Mucosa of rectum (tissue), 2 donors: Measurements from ENCODE around the gene SLC30A3.

Experiments
- H3K27ac ChIP-seq, 2 donors: one replicate each; pipeline ENCODE4 v1.7.0; 2013; ENCODE audit warnings: inconsistent platforms in 2 of 2, low read depth in 2 of 2, low read length in 2 of 2
- H3K27me3 ChIP-seq, 2 donors: one replicate each; pipeline ENCODE4 v1.7.0; 2013; ENCODE audit warnings: low read length in 2 of 2; ENCODE audit not compliant: control insufficient read depth in 2 of 2, insufficient read depth in 2 of 2
- H3K36me3 ChIP-seq, 2 donors: one replicate each; pipeline ENCODE4 v1.7.0; 2013; ENCODE audit warnings: low read length in 2 of 2; ENCODE audit not compliant: control insufficient read depth in 2 of 2, insufficient read depth in 2 of 2
- H3K4me1 ChIP-seq, 2 donors: one replicate each; pipeline ENCODE4 v1.7.0; 2013; ENCODE audit warnings: low read length in 2 of 2, mild to moderate bottlenecking in 1 of 2; ENCODE audit not compliant: control insufficient read depth in 2 of 2, insufficient read depth in 2 of 2
- H3K4me3 ChIP-seq, 2 donors: one replicate each; pipeline ENCODE4 v1.7.0; 2013; ENCODE audit warnings: low read length in 2 of 2
- H3K9ac ChIP-seq, 2 donors: one replicate each; pipeline ENCODE4 v1.7.0; 2013; ENCODE audit warnings: low read length in 2 of 2, low read depth in 1 of 2, mild to moderate bottlenecking in 1 of 2
- H3K9me3 ChIP-seq, 2 donors: one replicate each; pipeline ENCODE4 v1.7.0; 2013; ENCODE audit warnings: low read length in 2 of 2; ENCODE audit not compliant: control insufficient read depth in 2 of 2
- donor health status: healthy.
- donor health status: Normal muscosa, but diverticular disease.

SLC30A3 gene, protein sequence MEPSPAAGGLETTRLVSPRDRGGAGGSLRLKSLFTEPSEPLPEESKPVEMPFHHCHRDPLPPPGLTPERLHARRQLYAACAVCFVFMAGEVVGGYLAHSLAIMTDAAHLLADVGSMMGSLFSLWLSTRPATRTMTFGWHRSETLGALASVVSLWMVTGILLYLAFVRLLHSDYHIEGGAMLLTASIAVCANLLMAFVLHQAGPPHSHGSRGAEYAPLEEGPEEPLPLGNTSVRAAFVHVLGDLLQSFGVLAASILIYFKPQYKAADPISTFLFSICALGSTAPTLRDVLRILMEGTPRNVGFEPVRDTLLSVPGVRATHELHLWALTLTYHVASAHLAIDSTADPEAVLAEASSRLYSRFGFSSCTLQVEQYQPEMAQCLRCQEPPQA

DNA sequence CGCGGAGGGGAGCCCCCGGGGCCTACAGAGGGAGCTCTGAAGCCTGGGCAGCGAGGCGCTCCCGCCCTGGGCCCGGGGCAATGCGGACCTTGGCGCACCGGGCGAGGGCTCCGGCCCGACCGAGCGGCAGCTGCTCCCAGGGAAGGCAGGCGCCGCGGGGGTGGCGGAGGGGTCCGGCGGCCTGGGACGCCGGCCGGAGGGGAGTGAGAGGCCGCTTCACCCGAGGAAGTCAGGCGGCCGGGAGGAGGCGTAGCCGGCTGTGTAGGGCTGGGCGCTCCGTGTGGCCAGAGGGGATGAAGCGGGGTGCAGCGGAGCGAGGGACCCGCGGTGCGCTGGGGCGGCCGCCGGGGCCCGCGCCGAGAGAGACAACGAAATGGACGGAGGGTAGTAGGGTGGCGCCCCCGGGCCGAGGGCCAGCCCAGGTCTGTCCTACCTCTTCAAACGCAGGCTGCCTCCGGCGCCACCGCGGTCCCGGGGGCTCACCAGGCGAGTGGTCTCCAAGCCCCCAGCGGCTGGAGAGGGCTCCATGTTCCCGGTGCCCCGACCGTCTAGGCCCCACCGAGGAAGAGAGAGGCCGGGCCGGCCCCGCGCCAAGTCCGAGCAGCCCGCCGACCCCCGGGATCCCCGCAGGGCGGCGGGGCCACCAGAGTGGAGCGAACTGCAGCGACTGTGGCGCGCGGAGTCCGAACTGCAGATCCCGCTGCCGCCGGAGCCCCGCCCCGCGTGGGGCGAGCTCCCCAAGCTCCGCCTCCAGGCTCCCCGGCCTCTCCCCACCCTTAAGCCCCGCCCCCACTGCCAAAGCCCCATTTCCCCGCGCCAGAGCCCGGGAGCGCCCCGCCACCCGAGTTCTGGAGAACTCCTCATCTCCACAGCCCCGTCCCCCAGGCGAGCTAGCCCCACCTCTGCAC lies at the start of gene SLC30A3:
TSS of gene SLC30A3 (minus strand) at position 669 of the 908 bp plus-strand sequence. CDS start at position 528, 141 bp downstream.
- Histone ChIP-seq H3K36me3 (no peaks in the 10 kb centered on the region), H3K4me1 (peaks cover 15 to 18% of the 10 kb centered on the region in 2 donors), H3K4me3 (peak within 1 kb of the TSS; percentile 48), H3K27me3 (peaks cover 60 to 71% of the 10 kb centered on the region in 2 donors), H3K9me3 (no peaks in the 10 kb centered on the region), H3K27ac (no peak within 1 kb of the TSS), H3K9ac (no peak within 1 kb of the TSS)

DNA sequence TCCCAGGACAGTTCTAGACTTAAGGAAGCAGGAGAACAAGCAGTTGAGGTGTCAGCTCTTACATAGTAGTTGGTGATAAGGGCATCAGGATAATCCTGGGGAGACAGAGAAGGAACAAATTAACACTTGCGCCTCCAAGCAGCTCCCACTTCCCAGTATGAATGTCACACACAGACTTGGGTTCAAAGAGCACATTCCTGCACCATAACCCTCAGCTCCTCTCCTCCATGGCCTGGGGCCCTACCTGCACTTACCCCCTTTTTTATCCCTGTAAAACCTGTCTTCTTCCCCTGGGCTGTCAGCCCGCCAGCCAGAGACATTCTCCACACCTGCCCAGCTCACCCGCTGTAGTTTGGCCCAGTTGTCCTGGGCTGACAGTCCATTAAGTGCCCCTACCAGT lies 49.3 kb upstream of the SLC30A3 start:
- H3K27ac ChIP-seq, result no peak overlapping the region
- H3K4me1 ChIP-seq, result peaks cover 0 to 5% of the 10 kb centered on the region in 2 donors
- no peak overlapping the region for H3K9ac ChIP-seq
- no peaks in the 10 kb centered on the region for H3K9me3 ChIP-seq
- peaks cover 0 to 24% of the 10 kb centered on the region in 2 donors for H3K36me3 ChIP-seq
- H3K27me3 ChIP-seq, result peaks cover 11 to 17% of the 10 kb centered on the region in 2 donors
- no peak overlapping the region for H3K4me3 ChIP-seq

DNA sequence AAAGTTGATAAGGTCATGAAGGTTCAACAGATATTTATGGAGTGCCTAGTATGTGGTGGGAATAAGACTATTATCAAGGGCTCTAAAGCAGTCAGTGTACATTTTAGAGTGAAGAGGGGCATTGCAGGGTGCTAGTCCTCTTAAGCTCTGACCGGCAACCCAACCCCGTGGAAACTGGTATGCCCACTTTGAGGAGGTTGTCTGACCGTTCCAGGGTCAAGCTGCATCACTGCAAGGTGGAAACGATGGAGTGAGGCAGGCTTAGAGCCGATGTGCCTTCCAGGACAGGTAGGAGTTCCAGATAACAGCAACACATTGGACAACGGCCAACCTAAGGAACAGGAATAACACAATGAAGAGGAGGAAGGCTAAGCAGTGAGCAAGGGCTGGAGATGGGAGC lies 46.8 kb upstream of the SLC30A3 start:
- Histone ChIP-seq H3K27ac (no peak overlapping the region), H3K9me3 (no peaks in the 10 kb centered on the region), H3K36me3 (peaks cover 0 to 14% of the 10 kb centered on the region in 2 donors), H3K4me3 (no peak overlapping the region), H3K4me1 (peaks cover 8 to 11% of the 10 kb centered on the region in 2 donors), H3K27me3 (peaks cover 31 to 39% of the 10 kb centered on the region in 2 donors), H3K9ac (no peak overlapping the region)

DNA sequence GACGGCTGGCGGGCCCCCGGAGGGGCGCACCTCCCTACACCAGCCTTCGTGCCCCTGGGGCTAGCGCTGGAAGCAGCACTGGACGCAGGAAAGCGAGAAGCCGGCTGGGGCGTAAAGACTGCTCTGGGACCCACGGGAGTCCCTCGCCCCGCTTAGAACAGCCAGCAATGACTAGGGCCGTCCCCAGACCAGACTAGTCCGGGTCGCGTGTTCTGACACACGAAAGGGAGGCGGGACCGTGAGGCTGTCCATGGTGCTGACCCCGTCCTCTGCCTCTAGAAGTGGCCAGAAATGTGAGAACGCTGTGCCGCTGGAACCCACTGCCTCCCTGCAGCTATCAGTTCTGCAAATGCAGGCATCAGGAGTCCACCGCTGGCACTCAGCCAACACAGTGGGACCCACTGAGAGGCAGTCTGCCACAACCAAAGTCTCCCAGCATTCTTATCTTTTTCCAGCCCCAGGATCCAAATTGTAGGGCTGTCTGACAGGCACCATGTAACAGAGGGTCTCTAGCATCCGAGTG lies 45.6 kb upstream of the SLC30A3 start, which contains the start of gene UCN:
TSS of gene UCN (minus strand) at position 87 of the 523 bp plus-strand sequence. CDS start 550 bp downstream, outside the sequence.
- H3K27me3 ChIP-seq, result peaks cover 32 to 43% of the 10 kb centered on the region in 2 donors
- H3K4me1 ChIP-seq, result peaks cover 8 to 11% of the 10 kb centered on the region in 2 donors
- H3K27ac ChIP-seq, result no peak within 1 kb of the TSS
- H3K9me3 ChIP-seq, result no peaks in the 10 kb centered on the region
- no peak within 1 kb of the TSS for H3K9ac ChIP-seq
- H3K36me3 ChIP-seq, result peaks cover 0 to 14% of the 10 kb centered on the region in 2 donors
- no peak within 1 kb of the TSS for H3K4me3 ChIP-seq

DNA sequence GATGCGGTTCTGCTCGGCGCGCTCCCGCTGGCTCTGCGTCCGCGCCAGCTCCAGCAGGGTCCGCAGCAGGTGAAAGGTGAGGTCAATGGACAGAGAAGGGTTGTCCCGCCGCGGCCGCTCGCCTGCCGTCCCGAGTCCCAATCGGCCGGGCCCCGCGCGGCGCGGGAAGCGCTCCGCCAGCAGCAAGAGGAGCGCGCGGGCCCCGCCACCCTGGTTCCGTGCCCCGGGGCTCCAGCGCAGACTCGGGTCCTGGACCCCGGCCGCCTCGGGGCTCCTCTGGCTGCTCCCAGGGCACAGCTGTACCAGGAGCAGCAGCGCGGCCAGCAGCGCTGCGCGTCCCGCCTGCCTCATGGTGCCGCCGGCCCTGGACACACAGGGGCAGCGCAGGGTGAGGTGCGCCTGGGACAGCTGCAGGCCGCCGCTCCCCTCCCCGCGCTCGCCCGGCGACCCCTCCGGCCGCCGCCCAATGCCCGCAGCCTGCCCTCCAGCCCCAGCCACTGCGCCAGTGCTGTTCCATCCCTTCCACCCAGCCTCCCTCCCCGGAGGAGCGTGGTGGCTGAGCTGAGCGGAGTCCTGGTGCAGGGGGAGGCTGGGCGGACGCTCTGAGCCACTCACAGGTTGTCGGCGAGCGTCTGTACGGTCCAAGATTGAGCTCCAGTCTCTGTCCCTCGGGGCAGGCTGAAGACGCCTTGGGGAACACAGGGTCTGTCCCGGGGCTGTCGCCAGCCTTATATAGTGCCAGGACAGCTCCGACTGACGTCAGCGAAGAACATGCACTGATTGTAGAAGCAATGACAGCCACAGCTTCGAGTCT lies 44.9 kb upstream of the SLC30A3 start:
- H3K27me3 ChIP-seq, result peaks cover 32 to 43% of the 10 kb centered on the region in 2 donors
- peaks cover 0 to 14% of the 10 kb centered on the region in 2 donors for H3K36me3 ChIP-seq
- no peak overlapping the region for H3K9ac ChIP-seq
- peaks cover 8 to 11% of the 10 kb centered on the region in 2 donors for H3K4me1 ChIP-seq
- H3K4me3 ChIP-seq, result no peak overlapping the region
- H3K27ac ChIP-seq, result no peak overlapping the region
- H3K9me3 ChIP-seq, result no peaks in the 10 kb centered on the region

DNA sequence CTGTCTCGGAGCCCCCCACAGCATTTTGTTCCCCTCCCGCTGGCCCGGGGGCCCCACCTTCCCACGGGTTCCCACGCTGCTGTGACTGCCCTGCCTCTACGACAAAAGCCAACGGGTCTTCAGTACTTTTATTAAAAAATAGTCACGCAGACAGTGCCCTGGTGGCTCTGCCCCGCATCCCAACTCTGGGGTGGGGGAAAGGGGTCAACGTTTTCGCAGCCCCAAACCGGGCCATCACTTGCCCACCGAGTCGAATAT lies 44.4 kb upstream of the SLC30A3 start:
- no peak overlapping the region for H3K9ac ChIP-seq
- peaks cover 8 to 11% of the 10 kb centered on the region in 2 donors for H3K4me1 ChIP-seq
- H3K4me3 ChIP-seq, result no peak overlapping the region
- H3K27me3 ChIP-seq, result peaks cover 32 to 43% of the 10 kb centered on the region in 2 donors
- H3K27ac ChIP-seq, result no peak overlapping the region
- peaks cover 0 to 14% of the 10 kb centered on the region in 2 donors for H3K36me3 ChIP-seq
- H3K9me3 ChIP-seq, result no peaks in the 10 kb centered on the region

DNA sequence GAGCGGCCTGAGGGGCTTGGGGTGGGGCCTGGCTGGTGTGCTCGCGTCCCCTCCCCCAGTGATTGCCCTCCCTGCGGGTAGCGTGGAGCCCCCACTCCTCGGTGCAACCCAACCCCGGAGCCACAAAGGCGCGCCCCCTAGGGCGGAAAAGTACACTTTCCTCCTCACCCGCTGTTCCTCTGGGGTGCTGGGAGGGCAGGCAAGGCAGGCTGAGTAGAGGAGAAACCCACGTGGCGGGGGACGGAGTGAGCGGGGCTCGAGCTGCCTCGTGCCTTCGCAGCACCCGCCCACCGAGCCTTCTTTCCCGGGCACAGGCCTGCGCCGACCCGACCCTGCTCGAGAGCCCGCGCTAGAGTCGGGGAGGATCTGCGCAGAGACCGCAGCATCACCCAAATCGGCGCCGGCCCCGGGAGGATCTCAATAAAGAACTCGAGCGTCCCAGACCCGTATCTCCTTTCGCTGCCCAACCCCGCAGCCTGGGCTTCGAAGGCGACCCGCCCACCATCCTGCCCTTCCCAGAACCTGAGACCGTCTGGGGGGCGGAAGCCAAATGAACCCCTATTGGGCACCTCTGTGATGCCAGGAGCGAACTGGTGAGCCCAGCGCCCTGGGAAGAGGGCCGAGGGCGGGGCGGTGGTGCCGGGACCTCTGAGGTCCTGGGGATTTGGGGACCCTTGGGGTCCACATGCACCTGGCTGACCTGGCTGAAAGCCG lies 43.9 kb upstream of the SLC30A3 start:
- Histone ChIP-seq H3K36me3 (peaks cover 0 to 9% of the 10 kb centered on the region in 2 donors), H3K27me3 (peaks cover 32 to 43% of the 10 kb centered on the region in 2 donors), H3K4me3 (no peak overlapping the region), H3K9ac (no peak overlapping the region), H3K9me3 (no peaks in the 10 kb centered on the region), H3K27ac (no peak overlapping the region), H3K4me1 (peaks cover 8 to 11% of the 10 kb centered on the region in 2 donors)

DNA sequence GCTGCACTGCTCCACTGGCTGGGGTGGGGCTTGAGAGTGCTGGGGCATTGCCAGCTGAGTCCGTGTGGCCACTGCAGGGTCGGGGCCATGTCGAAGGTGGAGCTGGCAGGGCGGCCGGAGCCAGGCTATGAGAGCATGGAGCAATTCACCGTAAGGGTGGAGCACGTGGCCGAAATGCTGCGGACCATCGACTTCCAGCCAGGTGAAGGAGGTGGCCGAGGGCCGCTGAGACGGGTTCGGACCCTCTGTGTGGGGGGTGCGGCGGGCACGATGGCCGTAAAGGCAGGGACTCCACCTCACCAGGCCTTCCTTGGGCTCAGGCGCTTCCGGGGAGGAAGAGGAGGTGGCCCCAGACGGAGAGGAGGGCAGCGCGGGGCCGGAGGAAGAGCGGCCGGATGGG lies 43.3 kb upstream of the SLC30A3 start:
- peaks cover 32 to 43% of the 10 kb centered on the region in 2 donors for H3K27me3 ChIP-seq
- no peak overlapping the region for H3K4me3 ChIP-seq
- no peak overlapping the region for H3K27ac ChIP-seq
- H3K36me3 ChIP-seq, result peaks cover 0 to 4% of the 10 kb centered on the region in 2 donors
- no peak overlapping the region for H3K9ac ChIP-seq
- no peaks in the 10 kb centered on the region for H3K9me3 ChIP-seq
- peaks cover 8 to 11% of the 10 kb centered on the region in 2 donors for H3K4me1 ChIP-seq

DNA sequence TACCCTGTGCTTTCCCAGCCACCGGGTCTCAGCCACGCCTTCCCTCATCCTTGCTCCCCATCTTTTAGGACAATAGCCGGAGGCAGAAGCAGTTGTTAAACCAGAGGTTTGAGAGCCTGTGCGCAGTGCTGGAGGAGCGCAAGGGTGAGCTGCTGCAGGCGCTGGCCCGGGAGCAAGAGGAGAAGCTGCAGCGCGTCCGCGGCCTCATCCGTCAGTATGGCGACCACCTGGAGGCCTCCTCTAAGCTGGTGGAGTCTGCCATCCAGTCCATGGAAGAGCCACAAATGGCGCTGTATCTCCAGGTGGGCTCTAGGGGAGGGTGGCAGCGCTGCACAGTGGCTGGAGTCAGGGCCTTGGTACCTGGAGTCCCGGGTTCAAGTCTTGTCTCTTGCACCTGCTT lies 42.7 kb upstream of the SLC30A3 start:
- Histone ChIP-seq H3K4me3 (no peak overlapping the region), H3K27ac (no peak overlapping the region), H3K36me3 (peaks cover 0 to 4% of the 10 kb centered on the region in 2 donors), H3K4me1 (peaks cover 8 to 11% of the 10 kb centered on the region in 2 donors), H3K9me3 (no peaks in the 10 kb centered on the region), H3K9ac (no peak overlapping the region), H3K27me3 (peaks cover 32 to 43% of the 10 kb centered on the region in 2 donors)
